ENCODE results near the gene BCL11B. TPM values are rescaled to one million over a fixed set of nuclear protein-coding genes. Genes with fewer than 3 reads are reported as not detected.

The BCL11B gene
- total and polyA plus RNA-seq, 2 of the 8 experiments (the other 6 are each of a cell fraction or from before 2014, with no cell fraction given): 0.63 to 5.9 TPM

DNA sequence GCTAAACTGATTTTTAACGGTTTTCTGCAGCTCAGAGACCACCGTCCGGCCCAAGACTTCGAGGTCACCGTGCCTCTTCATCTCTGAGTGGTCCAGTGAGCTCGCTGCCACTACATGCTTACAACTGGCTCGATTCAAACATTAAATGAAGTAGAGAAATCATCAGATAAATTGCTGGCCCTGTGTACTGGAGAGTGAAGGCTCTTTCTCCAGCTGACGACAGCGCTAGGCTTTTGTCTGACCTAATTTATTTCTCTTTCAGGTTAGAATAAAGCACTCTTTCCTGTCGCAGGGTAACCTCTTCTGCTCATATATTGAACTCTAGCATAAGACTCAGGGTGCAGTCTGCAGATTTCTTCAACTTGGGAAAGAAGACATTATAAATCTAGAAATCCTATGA lies 6.4 kb downstream of the BCL11B start:
- H3K4me2 ChIP-seq (ENCODE audit: insufficient read depth in 1 of 2, low read depth in 2 of 2, low read length in 2 of 2): no peak overlapping the region
- no peak for TF ChIP-seq CBX5 (IDR thresholded peaks at IDR 0.05; ENCODE audit: low read depth, low read length)
- TF ChIP-seq JUN (IDR thresholded peaks at IDR 0.05; ENCODE audit: low read depth, low read length): no peak
- TF ChIP-seq CREB1 (IDR thresholded peaks at IDR 0.05): no peak
- TF ChIP-seq POLR2A (IDR thresholded peaks at IDR 0.05; ENCODE audit: control extremely low read depth in 1 of 2, low read depth in 2 of 2, low read length in 2 of 2): no peak
- TF ChIP-seq CTCF (IDR thresholded peaks at IDR 0.05; ENCODE audit: control extremely low read depth in 1 of 3, insufficient read depth in 1 of 3, low read depth in 1 of 3, low read length in 3 of 3): no peak
- TF ChIP-seq TAF1 (IDR thresholded peaks at IDR 0.05; ENCODE audit: low read depth, low read length): no peak
- TF ChIP-seq SAP30 (IDR thresholded peaks at IDR 0.05; ENCODE audit: insufficient read depth, insufficient replicate concordance, low read length): no peak
- TF ChIP-seq MAX (IDR thresholded peaks at IDR 0.05): no peak
- TF ChIP-seq CHD2 (IDR thresholded peaks at IDR 0.05; ENCODE audit: low read length): no peak
- no peak for TF ChIP-seq FOSL1 (IDR thresholded peaks at IDR 0.05; ENCODE audit: insufficient read depth, low read depth, low read length)
- no peak for TF ChIP-seq YY1 (IDR thresholded peaks at IDR 0.05; ENCODE audit: low read depth, low read length)
- TF ChIP-seq RAD21 (IDR thresholded peaks at IDR 0.05 in 1 of 2, conservative IDR thresholded peaks at IDR 0.05 in 1 of 2; ENCODE audit: low read depth in 2 of 2, low read length in 2 of 2): no peak

More for the DNA sequence above, 6.4 kb downstream of the BCL11B start:
- FAIRE-seq: peak; percentile 50
- Histone ChIP-seq H3K23ac (ENCODE audit: insufficient read length) (no peak overlapping the region), H3K36me3 (ENCODE audit: control insufficient read depth in 2 of 4, insufficient read depth in 4 of 4, low read length in 3 of 4) (no peaks in the 10 kb centered on the region), H3K4ac (replicated peaks; ENCODE audit: insufficient read length, low read depth, low read length) (no peak overlapping the region), H3K79me1 (ENCODE audit: low read depth, low read length) (peaks cover 10% of the 10 kb centered on the region), H2AFZ (ENCODE audit: low read length) (no peak overlapping the region), H3K4me1 (replicated peaks in 1 of 4; ENCODE audit: control insufficient read depth in 3 of 4, insufficient read depth in 4 of 4, low read length in 3 of 4) (peaks cover 31 to 40% (median 36%) of the 10 kb centered on the region in 4 experiments), H3K27me3 (replicated peaks in 1 of 4; ENCODE audit: control insufficient read depth in 3 of 4, extremely low read depth in 1 of 4, insufficient read depth in 3 of 4, low read length in 3 of 4) (peaks cover 0 to 7% (median 3%) of the 10 kb centered on the region in 4 experiments; a peak in 3 of 7 replicates), H3K79me2 (ENCODE audit: control insufficient read depth in 1 of 2, insufficient read depth in 2 of 2, low read length in 2 of 2) (peaks cover 0 to 83% of the 10 kb centered on the region in 2 experiments; a peak in 3 of 4 replicates), H3K23me2 (ENCODE audit: low read depth, low read length) (peaks cover 5% of the 10 kb centered on the region; the same call in 1 of the 2 replicates), H2BK5ac (ENCODE audit: low read depth, low read length) (no peak overlapping the region), H2BK120ac (replicated peaks; ENCODE audit: low read depth, low read length) (no peak overlapping the region), H3K56ac (replicated peaks; ENCODE audit: insufficient read length, low read depth, low read length) (no peak overlapping the region), H3K9ac (replicated peaks in 1 of 4; ENCODE audit: extremely low read depth in 1 of 4, low read depth in 3 of 4, low read length in 3 of 4) (no peak overlapping the region), H2BK12ac (ENCODE audit: low read depth, low read length) (no peak overlapping the region), H4K20me1 (replicated peaks in 1 of 2; ENCODE audit: control insufficient read depth in 1 of 2, insufficient read depth in 2 of 2, low read length in 2 of 2) (peaks cover 0 to 2% of the 10 kb centered on the region in 2 experiments), H3K4me3 (ENCODE audit: extremely low read depth in 1 of 4, insufficient read depth in 2 of 4, low read depth in 3 of 4, low read length in 4 of 4) (no peak overlapping the region), H4K5ac (ENCODE audit: insufficient read length, low read depth, low read length) (no peak overlapping the region), H2BK15ac (ENCODE audit: low read length) (no peak overlapping the region), H3K14ac (ENCODE audit: insufficient read length) (no peak overlapping the region), H2AK5ac (ENCODE audit: low read depth, low read length) (no peak overlapping the region), H2BK20ac (ENCODE audit: low read length) (no peak overlapping the region), H4K8ac (ENCODE audit: extremely low read depth, insufficient read depth, low read length) (no peak overlapping the region), H3K27ac (ENCODE audit: low read depth, low read length) (no peak overlapping the region), H3K18ac (ENCODE audit: extremely low read depth, low read length) (no peak overlapping the region), H4K91ac (replicated peaks; ENCODE audit: insufficient read length, low read length) (no peak overlapping the region), H3K9me3 (ENCODE audit: insufficient read depth in 2 of 2, low read depth in 1 of 2, low read length in 1 of 2) (no peaks in the 10 kb centered on the region)
- WGBS, 2 experiments (ENCODE audit: extremely low coverage in 1 of 2, insufficient coverage in 1 of 2, insufficient read length in 1 of 2, insufficient replicate concordance in 2 of 2, low coverage in 1 of 2, low lambda C conversion rate in 2 of 2, missing lambda C conversion rate in 1 of 2): 90% methylated on average over 10 of the region's 10 CpGs; no CpG with 5 or more reads in 1 of the 2 experiments
- no peak for DNase-seq (ENCODE audit: low read depth in 1 of 2, low spot score in 2 of 2)
- ChIA-PET POLR2A (ENCODE audit: partially characterized antibody) (interaction anchor here (0.9 to 3.4 kb wide), 2 partner anchors 20 to 41 kb away, joined by 3 to 17 read pairs; no protein-coding TSS in a partner anchor), CTCF (ENCODE audit: partially characterized antibody) (interaction anchor here (0.9 to 4.7 kb wide), 28 partner anchors 10 to 1071 kb away, joined by 3 to 45 read pairs (median 5); no protein-coding TSS in a partner anchor)

Measured in H1 (cell line).